GM18511 (cell line): ENCODE results near the gene PARL.

ENCODE experiments used
- ATAC-seq: cut with Tn5 transposase; IDR thresholded peaks from one replicate; pipeline ENCODE4 v1.9.1; 2021; ENCODE audit warnings: mild to moderate bottlenecking, moderate library complexity; ENCODE audit not compliant: unreplicated experiment

PARL gene

DNA sequence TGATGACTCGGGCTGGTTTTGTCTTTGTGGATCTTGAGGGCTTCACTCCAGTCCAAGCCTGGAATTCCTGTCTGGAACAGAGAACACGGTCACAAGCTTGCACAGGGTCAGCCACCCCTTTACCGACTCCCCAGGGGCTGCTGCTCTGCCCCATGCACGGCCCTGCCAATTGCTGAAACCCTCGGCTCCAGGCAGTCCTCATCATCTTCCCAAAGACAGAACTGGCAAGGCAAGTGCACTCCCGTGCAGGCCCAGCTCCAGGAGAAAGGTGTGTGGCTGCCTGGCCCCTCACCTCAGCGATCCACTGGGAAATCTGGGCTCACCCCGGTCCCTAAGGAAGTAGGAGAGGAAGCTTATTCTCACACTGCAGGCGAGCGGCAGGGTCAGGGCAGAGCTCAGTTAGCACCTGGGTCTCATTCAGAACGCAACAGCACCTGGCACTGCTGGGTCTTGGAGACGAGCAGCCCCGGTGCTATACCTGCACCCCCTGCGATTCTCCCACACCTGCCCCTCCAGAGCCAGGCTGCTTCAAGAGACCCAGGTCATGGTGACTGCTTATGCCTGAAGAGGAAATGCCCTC, 66.5 kb downstream of the PARL start:
- ATAC-seq, result no peak

GRCh38 chr3:183817639-183818038, 67.0 kb downstream of the PARL start:
- no peak for ATAC-seq

DNA sequence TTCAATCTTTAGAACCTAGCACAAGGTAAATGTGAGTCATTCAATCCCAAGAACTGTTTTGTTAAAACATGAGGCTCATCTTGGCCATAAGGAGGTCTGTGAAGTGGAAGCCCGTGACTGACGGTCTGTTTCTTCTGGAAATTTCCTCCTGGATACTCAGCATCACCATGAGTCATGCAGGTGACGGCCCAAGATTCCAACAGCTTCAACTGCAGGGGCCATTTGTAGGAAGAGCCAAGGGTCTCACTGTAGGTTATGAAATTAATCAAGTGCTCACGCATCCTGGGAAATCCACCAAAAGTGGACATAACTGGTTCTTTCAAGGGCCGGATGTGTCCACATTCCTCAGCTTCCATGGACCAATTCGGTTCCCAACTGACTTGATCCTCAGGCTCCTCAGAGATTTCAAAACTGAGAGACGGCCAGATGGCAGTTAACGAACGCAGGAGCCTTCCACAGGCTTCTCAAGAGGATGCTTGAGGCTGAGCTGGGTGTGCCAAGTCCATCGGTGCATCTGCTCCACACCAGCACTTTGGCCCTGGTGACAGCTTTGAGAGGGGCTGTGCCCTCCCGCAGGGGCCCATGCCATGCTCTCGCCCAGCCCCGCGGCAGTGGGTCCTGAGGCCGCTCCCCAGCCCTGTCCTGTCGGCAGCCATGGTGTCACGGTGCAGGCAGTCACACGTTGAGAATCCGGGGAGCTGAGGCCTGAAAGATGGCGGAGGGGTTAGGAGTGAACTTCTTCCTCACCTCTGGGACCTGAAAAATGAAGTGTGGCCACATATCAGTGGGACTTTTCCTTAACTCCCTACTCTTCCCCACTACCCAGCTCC, 67.8 kb downstream of the PARL start:
- ATAC-seq, result no peak

- no peak for ATAC-seq
Observed at GRCh38 chr3:183815951-183816475, 68.7 kb downstream of the PARL start.

- no peak for ATAC-seq
Observed at GRCh38 chr3:183815563-183815940, 69.1 kb downstream of the PARL start.

GRCh38 chr3:183814240-183814639, 70.4 kb downstream of the PARL start:
- ATAC-seq, result no peak

GRCh38 chr3:183812761-183813445, 71.8 kb downstream of the PARL start:
- ATAC-seq, result no peak

GRCh38 chr3:183811638-183812037, 73.0 kb downstream of the PARL start:
- no peak for ATAC-seq

GRCh38 chr3:183810643-183811594, 73.8 kb downstream of the PARL start:
- no peak for ATAC-seq

GRCh38 chr3:183809270-183809669, 75.4 kb downstream of the PARL start:
- ATAC-seq, result no peak

DNA sequence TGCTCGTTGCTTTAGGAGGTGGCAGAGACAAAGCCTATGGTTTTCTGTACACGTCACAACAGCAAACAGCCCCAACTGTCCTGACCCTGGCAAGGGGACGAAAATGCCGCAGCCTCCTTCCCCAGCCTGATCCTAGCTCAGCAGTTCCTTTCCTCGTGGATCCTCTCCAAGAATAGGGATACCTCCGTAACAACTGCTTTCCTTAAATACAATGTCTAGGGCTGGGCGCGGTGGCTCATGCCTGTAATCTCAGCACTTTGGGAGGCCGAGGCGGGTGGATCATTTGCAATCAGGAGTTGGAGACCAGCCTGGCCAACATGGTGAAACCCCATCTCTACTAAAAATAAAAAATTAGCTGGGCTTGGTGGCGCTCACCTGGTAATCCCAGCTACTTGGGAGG, 76.3 kb downstream of the PARL start:
- no peak for ATAC-seq

GRCh38 chr3:183807881-183808280, 76.8 kb downstream of the PARL start:
- no peak for ATAC-seq

- ATAC-seq, result no peak
Observed at GRCh38 chr3:183807209-183807728, 77.4 kb downstream of the PARL start.

- no peak for ATAC-seq
Observed at GRCh38 chr3:183802989-183803388, 81.7 kb downstream of the PARL start.

DNA sequence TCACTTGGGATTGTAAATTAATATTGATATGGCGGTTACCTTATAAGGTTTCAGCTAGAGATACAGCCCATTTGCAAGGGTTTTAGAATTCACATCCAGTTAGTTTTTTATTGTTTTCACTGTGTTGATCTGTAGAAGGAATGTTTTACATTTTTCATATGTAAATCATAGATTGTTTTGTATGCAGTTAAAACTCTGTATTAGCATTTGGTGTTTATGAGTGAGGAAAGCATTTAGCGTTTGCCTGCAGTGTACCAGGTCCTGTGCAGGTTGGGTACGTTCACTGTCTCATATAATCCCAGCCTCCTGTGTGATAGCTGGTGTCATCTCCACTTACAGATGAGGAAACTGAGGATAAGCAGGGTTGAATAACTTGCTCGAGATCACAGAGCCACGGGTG, 83.1 kb downstream of the PARL start:
- ATAC-seq, result no peak

GRCh38 chr3:183800243-183800863, 84.3 kb downstream of the PARL start:
- no peak for ATAC-seq

DNA sequence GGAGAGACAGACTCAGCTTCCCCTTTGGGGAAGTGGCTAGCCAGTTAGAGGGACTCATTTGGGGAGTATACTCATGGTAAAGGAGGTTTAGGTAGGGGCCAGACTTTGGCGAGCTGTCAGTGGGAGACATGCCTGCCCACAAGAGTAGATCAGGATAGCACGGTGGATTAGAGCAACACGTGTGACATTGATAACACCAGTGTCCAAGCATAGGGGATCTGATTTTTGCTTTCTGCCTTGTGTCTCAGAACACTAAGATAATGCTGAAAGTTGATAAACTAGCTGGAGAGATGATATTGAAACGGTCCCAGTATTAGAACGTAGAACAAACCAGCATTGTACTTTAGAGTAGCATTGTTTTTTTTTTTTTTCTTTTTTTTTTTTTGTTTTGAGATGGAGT, 85.2 kb downstream of the PARL start:
- ATAC-seq, result no peak

DNA sequence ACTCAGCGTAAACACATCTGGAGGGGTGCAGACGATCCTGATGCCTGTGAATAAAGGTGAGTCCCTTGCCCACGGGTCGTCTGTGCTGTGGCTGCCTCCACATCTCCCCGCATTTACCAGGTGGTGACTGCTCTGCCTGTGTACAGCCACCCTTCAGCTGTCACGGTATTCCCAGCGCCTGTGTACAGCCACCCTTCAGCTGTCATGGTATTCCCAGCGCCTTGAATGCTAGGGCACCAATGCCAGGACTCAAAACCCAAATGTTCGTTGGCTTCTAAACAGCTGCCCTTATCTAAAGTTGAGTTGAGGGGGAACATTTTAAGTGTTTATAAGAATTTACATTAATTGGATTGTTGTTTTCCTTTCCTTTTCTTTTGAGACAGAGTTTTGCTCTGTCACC, 86.7 kb downstream of the PARL start:
- ATAC-seq, result no peak

- ATAC-seq, result no peak
Observed at GRCh38 chr3:183796372-183796771, 88.3 kb downstream of the PARL start.

DNA sequence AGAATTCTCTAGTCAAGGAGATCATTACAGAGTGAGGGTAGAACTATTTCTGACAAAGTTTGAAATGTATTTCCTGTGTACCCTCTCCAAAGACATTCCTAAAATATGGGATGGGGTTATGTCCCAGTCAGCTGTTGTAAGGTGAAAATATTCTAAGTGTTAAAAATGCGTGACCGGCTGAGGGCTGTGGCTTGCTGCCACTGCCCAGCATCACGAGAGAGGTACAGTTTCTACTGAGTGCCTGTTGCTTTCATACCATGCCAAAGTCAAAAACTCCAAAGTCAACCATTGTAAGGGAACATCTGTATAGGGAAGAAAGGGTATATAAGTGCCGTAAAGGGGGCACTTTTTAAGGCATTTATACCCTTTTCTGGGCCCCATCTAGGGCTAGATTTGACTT, 90.2 kb downstream of the PARL start:
- ATAC-seq, result no peak
